Fibroblast of upper back skin (primary cell): ENCODE results near the gene SNX33.
A peak's percentile ranks its signal among the peaks of the same experiment; 100 is the strongest.
"Not testable (repeated sequence)": the region's sequence is repeated elsewhere in the genome, so short reads cannot be mapped to it uniquely, and the experiment has no call there.

Source experiments
- DNase-seq: peaks from one replicate; pipeline ENCODE4 v3.0.0-alpha.2; 2013

Gene SNX33

DNA sequence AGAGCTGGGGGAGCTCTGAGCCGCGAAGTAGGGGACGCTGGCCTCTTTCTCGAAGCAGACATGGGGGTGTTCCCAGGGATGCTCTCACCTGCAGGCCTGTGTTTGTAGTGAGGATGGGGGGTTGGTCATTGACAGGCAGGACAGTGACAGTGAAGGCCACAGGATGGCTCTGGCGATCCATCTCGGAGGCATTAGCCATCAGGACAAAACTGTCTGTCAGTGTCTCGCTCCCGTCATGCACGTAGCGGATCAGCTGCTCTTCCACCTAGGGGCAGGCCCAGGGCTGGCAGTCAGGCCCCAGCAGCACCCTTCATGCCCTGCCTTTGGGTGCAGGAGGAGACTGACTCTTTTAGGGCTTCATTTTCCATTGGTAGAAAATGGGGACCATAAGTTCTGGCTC is 36.9 kb downstream of the SNX33 start:
- no peak for DNase-seq

DNA sequence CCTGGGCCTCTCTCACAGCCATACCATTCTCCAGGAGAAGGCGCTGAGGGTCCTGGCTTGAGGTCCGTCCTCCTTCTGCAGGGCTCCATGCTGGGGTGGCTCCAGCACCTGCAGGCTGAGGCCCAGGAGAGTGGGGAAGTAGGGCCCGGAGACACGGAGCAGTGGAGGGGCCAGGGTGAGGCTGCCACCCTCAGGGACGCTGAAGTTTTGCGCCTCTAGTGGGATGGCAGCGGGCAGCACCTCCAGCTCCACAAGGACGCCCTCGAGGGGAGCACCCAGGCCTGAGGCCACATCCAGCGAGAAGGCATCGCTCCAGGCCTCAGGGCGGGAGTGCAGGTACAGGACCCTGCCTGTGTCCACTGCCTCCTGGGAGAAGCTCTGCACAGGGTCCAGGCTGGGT is 37.5 kb downstream of the SNX33 start:
- DNase-seq = no peak

DNA sequence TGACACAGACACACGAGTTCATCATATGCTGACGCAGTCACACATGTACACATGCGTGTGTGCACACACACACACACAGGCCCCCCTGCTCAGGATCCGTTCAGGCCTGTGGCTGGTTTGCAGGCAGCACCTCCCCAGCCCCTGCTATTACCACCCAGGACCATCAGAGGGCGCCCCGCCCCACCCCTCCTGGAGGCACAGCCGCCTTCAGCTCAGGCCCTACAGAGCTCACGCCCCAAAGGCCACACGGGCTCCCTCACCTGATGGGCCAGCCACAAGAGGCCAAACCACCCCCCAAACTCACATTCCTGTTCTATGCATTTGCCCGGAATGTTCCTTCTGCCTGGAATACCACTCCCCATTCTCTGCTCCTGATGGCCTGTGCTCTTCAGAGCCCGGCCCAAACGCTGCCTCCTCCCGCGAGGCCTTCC is 38.5 kb downstream of the SNX33 start:
- peak; percentile 69 for DNase-seq

DNA sequence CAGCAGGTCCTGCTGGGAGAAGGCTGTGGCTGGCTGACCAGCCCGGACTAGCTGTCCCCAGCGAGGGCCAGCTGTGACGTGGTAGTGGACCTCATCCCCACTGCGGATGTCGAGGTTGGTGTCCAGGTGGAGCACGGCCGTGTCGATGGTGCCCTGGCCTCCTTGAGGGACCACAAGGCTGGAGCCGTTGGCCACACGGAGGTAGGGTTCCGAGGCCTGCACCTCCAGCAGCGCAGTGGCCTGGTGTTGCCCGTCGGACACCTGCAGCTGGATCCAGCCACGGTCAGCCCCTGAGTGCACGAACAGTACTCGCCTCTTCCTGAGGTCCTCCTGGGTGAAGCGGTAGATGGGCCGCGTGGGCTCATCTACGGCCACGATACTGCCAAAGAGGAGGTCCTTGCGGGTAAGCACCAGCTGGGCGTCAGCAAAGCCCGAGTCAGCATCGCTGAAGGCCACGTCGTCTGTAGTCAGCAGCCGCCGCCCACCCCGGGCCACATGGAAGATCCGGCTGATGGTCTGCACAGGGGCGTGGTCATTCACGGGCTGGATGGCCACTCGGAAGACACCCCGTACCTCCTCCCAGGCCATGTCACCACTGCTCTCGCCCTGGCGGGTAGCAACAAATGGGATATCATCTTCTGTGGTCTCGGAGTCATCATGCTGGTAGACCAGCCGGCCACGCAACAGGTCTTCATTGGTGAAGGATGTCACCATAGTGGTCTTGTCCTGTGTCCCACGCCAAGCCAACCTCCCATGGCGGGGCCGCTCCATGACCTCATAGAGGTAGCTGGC is 40.0 kb downstream of the SNX33 start:
- no peak for DNase-seq

DNA sequence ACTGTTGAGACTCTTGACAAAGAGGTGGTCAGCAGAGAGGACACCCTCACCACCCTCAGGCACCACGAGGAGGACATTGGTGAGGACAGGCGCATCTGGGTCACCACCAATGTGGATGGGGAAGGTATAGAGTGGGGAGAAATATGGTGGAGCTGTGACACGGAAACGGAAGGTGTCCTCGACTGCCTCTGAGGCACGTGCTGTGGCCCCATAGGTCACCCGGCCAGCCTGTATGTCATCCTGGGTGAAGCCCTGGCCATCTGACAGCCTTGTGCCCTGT is 40.5 kb downstream of the SNX33 start:
- no peak for DNase-seq

GRCh38 chr15:75688831-75689230 is 41.1 kb downstream of the SNX33 start:
- DNase-seq = no peak

DNA sequence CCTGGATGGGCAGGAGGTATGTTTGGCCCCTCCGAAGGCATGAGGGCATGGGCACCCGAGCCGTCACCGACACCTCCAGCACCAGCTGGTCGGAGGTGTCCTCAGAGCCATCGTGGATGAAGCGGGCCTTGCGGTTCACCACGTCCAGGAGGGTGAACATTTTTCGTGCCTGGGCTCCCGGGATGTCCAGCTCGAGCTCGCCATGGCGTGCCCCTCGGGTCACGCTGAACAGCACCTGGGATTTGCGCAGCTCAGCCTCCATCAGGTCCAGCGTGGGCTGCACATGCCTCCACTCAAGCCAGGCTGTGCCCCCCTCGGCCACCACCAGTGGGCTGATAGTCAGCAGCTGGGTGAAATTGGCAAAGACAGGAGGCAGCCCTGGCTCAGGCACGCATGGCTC is 41.7 kb downstream of the SNX33 start:
- DNase-seq = not testable (repeated sequence)

DNA sequence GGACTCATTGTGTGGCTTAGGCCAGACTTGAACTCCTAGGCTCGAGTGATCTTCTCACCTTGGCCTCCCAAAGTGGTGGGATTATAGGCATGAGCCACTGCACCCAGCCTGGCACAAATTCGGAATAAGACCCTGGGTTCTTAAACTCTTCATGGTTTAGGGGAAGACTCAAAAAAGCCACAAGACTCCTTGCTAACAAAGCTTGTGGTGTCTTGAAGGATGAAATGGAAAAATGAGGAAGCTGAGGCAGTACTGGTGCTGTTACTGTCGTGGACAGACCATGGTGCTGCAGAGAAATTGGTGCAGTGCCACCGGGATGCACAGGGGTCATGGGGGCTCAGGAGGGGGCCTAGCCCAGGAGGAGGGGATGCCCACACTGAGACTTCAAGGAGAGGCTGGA is 44.6 kb downstream of the SNX33 start:
- not testable (repeated sequence) for DNase-seq

- DNase-seq = not testable (repeated sequence)
Measured at GRCh38 chr15:75693028-75693427, 45.3 kb downstream of the SNX33 start.

DNA sequence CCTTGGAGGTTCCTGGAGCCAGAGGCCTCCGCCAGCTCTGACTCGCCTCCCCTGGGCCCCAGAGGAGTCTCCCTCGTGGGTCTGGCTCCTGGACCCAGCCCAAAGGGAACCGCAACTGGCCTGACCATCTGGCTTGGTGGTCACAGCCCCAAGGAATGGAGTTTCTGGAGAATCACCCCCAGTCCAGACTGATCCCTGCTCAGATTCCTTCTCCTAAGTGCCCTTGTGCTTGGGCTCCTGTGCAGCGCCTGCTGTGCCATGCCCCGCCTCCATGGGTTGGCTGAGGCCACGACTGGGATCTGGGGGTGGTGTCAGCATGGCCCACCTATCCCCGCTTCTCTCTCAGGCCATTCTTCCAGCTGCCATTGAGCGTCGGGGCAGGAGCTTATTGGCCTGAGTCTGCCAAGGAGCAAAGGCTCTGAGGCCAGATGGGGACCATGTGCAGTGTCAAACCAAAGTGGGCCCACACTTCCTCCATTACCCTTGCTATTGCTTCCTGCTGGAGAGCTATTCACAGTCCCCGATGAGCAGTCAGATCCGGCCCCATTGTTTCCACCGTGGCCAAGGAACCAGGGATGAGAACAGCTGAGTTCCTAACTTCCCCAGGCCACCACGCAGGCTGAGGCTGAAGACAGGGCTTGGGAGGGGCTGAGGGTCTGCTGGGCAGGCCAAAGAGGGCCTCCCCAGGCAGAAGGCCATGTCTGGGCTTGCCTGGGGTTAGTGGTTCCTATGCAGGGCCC is 46.0 kb downstream of the SNX33 start:
- DNase-seq = peak; percentile 91

GRCh38 chr15:75694241-75695182 is 46.8 kb downstream of the SNX33 start:
- DNase-seq = peak; percentile 99

- no peak for DNase-seq
Measured at GRCh38 chr15:75695220-75695619, 47.5 kb downstream of the SNX33 start.

- no peak for DNase-seq
Measured at GRCh38 chr15:75695634-75696310, 48.1 kb downstream of the SNX33 start.

DNA sequence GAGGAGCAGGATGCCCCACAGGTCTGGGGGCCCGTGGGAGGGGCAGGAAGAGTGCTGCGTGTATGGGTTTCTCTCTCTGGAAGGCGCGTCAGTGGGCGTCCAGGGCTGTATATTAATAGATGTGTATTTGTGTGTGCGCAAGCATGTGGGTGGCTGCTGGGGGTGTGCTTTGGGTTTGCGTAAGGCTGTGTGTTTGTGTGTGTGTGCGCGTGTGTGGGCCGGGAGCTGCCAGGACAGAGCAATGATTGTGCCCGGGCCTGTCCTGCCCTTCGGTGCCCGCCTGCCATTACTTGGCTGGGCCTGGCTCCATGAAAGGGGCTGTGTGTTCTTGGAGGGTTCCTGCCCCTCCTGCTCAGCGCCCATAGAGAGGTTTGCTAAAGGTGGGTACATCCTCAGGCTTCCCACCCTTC is 48.6 kb downstream of the SNX33 start:
- no peak for DNase-seq

DNA sequence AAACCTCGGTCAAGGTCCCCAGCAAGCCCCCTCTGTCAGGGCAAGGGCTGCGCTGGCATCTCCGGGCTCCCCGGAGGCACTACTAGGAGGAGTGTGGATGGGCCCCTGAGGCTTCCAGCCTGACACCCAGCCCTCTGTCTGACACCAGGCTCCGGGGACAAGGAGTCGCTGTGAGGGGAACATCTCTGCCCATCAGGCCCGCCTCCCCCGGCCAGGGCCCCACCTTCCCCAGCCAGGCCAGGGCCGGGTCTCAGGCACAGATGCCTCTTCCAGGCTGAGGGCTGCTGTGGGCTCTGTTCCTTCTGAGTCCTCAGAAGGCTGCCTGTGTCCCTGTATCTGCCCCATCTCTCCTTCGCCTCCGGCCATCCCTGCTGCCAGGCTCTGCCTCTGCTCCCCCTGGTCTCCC is 49.1 kb downstream of the SNX33 start:
- no peak for DNase-seq

DNA sequence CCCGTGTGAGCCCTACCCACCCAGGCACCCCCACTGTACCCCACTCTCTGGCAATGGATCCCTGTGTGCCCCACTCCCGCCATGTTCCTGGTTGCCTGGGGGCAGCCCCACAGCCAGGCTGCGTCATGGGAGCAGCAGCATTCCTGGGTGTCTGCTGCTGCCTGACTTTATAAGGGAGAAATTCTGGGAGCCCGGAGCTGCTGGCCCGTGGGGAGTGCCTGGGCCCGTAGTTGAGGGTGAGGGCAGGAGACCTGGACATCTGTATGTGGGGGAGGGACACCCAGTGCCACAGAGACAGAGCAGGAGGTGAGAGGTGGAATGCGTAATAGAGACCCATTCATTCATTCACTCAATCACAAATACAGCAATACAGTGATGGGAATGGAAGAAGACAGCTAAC is 49.8 kb downstream of the SNX33 start:
- DNase-seq = peak; percentile 13

DNA sequence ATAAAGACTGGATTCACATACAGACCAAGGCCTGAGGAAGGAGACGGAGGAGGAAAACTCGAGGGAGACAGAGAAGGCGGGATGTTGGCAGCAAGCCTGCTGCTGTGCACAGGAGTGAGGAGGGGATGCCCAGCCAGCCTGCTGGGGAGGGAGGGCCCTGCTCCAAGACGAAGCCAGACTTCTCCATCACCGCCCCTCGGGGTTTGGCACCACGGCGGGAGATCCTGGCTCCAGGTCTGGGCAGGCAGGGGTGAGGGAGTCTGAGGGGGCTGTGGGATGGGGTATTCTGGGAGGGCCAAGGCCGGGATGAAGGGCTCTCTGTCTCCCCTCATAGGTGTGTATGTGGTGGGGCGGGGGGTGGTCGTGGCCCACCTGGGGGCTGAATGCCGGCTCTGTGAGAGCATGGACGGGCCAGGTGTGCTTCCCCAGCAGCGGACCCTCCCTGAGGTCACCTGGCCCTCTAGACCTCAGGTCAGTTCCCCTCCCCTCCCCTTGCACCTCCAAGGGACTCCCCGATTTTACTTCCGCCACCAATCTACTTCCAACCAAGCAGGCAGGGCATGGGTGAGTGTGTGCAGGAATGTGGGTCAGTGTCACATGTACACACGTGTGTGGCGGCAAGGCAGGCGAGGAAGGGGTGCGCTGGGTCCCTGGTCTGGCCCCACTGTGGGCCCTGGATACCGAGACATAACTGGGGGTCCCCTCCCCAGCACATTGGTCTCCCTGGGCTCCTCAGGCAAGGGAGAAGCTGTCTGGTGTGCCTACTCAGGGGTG is 50.4 kb downstream of the SNX33 start:
- DNase-seq = peak; percentile 16

DNA sequence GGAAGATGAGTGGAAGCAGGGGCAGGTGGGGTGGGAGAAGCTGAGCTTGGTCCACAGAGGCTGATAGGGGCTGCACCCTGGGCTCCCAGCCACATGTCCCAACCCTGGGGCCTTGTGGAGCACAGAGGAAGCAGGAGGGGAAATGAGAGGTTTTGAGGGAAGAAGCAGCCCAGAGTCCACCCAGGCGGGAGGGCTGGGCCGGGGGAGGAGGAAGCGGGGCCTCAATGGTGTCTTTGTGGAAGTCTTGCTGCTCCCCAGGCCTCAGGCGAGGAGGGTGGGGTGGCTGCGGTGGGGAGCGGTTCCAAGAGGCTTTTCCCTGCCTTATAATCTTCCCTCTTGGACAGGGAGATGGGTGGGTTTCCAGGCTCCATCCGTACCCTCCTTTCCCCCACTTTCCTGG is 51.8 kb downstream of the SNX33 start:
- DNase-seq = not testable (repeated sequence)

GRCh38 chr15:75699961-75700874 is 52.5 kb downstream of the SNX33 start:
- DNase-seq = peak; percentile 72

DNA sequence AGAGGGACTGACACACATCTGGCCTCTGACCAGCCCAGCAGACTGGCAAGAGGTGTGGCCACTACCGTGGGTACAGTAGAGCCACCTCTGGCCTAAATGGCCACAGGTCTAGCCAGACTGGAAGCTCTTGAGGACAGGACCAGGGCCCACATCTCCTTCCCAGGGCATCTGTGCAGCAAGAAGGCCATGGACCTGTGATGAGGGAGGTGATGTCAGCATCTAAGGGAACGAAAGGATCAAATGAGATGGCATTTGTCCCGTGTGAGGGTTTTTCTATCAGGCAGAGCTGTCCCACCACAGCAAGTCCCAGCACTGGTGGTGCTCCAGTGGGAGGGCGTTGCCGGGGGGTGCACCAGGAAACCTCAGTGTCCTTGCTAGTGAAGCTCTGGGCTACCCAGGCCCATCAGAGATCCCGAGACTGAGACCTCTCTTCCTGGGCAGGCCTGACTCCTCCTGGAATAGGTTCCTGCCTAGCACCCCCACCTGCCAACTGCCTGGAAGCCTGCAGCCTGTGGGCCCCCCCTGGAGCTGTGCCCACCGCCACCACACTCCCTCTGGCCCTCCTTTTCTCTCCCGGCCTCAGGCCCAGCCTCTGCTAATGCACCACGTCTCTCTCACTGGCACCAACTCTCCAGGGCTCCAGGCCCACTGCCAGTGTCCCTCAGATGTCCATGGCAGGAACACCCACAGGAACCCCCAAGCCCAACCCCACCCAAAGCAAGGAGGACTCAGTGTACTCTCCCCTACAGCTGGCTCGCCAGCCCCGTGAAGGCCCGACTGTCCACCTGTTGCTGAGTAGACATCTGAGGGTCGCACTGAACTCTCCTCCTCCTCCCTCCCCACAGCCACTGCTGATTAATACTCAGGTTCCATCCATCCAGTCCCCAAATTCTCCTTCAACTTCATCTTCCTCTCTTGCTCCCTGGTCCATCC is 53.6 kb downstream of the SNX33 start:
- not testable (repeated sequence) for DNase-seq
